ENCODE data around the gene HUS1B.
"Not testable (repeated sequence)": the region's sequence is repeated elsewhere in the genome, so short reads cannot be mapped to it uniquely, and the experiment has no call there.

The HUS1B gene

DNA sequence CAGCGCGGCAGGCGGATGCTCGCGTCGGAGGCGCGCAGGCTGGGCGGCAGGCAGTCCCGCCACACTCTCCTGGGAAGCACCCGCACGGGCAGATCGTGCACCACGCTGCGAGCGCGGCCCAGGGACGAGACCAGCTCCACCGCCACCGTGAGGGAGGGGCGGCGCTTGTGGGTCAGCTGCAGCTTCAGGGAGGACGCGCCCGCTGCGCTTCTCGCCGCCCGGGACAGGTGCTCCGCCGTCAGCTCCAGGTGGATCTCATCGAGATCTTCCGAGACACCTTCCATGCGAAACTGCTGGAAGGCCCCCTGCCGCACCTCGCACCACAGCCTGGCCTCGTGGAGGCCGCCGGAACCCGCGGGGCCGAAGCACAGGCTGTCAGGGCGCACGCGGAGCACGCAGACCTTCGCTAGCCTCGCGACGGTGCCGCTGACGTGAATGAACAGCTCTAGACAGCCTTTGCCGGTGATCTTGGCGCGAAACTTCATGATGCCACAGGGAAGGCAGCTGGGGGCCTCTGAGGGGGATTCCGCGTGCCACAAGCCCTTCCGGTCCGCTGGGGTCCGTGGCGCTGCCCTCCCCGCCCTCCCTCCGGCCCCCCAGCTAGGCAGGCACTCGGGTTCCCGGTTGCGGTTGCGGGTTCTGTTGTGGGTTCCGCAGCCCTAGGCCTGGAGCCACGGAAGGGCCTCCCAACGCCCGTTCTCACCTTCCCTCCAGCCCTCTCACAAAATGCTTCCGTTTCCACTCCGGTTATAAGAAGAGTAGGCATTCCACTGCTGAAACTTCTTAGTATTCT lies at the start of gene HUS1B:
Gene HUS1B, minus strand, starts transcription at position 641 of the 793 bp plus-strand sequence. Its CDS starts 156 bp downstream, at position 485.
- no peak for DNase-seq

DNA sequence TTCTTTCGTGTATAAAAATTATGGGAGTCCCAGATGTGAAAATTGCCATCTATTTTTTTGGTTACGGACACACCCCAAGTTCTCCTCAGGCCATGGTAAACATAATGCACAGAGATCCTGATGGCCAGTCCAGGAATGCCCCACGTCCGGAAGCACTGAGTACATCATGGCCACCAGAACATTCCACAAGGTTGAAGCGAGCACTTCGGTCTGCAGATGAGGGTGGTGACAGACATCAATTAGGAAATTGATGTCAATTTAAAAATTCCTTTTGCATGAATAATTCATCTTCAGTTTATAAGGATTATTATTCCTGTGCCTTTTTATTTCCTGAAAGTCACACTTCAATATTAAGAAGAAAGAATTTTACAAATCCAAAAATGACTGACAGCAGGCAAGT lies 49.2 kb upstream of the HUS1B start:
- no peak for DNase-seq

DNA sequence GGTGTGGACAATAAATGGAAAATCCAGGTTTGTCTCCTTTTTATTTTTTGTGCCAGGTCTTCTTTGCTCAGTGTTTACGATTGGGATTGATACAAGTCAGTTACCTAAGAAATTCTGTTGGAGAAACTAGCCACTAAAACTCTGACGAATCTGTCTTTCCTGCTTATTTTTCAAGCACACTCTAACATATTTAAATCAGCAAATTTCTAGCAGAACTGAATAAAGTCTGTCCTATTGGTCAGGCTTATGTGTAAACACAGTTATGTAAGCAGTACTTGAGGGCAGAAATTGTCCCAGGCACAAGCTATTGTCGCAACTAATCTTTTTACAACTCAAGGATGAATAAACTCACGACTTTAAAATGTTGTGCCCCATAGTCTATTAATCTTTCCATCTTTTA lies 48.1 kb upstream of the HUS1B start:
- no peak for DNase-seq

DNA sequence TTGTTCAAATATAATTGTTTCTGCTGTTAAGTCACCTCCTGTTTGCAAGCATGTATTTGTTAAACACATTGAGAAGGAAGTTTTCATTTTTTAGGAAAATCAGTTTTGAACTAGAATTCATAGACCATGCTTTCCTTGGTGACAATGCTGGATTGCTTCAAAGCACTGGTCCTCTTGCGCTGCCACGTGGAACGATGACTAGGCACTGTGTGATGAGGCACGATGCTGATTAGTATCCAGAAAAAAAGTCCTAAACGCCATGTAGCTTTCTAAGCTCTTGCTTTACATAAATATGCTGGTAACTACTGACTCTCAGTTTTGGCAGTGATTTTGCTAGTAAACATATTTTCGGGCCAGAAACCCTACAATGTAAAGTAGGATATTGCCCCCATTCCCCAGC lies 47.1 kb upstream of the HUS1B start:
- DNase-seq = no peak

DNA sequence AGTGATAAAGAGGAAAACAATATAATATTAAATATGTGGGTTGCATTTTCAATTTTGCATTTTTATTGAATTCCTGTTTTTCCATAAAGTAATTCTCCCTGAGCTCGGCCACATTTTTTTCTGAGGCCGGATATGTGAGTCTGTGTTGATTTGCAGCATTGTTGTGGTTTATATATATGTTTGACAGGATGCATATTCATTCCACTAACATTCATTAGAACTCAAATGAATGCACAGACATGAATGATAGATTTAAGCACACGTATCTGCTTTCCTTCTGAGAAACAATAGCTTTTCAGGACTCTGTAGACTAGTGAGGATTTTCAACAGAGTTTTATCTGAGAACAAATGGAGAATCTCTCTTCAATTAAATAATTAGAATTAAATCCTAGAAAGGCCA lies 46.7 kb upstream of the HUS1B start:
- no peak for DNase-seq

DNA sequence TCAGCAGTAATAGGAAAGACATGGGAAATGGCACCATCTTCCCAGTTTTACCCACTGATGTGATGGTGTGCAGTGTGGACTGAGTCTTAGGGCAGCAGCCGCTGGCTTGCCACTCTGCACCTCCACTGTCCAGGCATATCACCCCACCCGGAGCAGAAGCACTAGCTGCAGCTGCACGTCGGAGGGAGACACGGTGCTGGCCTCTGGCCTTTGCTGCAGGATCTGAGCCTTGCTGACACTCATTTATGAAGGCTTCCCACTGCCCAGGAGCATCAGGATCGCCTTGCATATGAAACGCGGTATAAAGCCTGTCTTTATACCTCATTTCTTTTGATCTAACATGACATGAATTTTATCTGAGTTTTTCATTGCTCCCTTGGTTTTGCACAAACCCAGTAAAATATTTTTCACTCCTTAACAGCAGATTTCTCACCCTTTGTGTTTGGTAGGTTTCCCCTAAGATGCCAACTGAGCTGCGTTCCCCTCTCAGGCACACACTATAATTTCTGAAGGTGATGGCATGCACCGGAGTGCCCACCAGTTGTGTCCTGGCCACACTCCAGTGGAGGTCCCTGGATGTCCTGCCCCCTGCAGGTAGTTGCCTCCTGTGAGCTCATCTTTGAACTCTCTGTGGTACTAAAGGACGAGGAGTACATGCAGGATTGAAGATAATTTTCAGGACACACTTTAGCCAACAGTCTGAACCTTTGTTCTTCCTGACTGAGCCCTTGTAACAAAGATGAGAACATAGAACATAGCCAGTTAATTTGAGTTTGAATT lies 45.0 kb upstream of the HUS1B start:
- DNase-seq = no peak

DNA sequence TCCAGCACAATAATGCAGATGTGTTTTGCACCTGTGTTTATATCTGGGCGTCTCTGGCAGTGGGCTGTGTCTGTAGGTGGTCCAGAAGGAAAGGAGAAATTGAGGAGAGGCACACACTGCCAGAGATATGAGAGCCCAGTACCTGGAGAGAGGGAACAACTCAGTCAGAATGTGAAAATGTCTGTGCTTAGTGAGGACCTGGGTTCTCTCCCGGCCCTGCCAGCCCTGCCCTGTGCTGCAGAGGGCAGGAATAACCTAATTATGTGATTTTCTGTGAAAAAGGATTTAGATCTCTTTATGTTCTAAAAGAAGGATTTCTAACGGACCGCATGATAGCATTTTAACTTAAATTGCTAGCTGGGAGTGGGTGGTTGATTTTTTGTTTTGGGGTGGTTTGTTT lies 44.3 kb upstream of the HUS1B start:
- DNase-seq = no peak

DNA sequence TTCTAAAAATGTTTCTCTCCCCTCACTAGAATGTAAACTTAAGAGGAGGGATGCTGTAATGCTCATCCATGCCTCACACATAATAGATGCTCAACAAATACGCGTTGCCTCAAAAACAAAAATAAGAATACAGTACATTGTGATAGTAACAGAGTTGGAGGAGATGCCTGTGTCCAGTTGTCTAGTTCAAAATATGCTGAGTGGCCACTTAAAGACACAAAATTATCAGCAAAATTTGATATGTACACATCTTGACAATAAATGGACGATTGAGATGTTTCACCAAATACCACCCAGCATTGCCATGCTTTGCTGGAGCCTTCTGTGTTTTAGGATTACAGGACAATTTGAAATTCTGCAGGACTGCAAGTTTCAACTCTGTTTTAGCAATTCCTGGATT lies 43.6 kb upstream of the HUS1B start:
- no peak for DNase-seq

DNA sequence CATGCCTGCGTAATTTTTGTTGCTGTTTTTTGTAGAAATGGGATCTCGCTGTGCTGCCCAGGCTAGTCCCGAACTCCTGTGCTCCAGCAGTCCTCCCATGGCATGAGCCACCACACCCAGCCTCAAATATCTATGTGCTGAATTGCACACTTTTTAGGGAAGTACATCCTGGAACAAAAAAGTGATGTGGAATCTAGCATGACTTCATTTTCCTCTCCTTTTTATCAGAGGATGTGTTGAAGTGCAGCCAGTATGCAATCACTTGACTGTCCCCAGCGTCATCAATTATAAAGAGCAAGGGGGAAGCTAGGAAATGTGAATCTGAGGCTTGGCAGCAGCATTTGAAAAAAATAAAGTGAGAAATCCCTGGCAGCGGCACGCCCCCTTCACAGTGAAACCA lies 42.4 kb upstream of the HUS1B start:
- no peak for DNase-seq

DNA sequence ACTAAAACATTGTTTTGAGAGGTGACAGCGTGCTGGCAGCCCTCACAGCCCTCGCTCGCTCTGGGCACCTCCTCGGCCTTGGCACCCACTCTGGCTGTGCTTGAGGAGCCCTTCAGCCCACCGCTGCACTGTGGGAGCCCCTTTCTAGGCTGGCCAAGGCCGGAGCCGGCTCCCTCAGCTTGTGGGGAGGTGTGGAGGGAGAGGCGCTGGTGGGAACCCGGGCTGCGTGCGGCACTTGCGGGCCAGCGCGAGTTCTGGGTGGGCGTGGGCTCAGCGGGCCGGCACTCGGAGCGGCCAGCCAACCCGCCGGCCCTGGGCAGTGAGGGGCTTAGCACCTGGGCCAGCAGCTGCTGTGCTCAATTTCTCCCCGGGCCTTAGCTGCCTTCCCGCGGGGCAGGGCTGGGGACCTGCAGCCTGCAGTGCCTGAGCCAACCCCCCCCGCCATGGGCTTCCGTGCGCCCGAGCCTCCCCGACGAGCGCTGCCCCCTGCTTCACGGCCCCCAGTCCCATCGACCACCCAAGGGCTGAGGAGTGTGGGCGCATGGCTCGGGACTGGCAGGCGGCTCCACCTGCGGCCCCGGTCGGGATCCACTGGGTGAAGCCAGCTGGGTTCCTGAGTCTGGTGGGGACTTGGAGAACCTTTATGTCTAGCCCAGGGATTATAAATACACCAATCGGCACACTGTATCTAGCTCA lies 37.7 kb upstream of the HUS1B start:
- not testable (repeated sequence) for DNase-seq

DNA sequence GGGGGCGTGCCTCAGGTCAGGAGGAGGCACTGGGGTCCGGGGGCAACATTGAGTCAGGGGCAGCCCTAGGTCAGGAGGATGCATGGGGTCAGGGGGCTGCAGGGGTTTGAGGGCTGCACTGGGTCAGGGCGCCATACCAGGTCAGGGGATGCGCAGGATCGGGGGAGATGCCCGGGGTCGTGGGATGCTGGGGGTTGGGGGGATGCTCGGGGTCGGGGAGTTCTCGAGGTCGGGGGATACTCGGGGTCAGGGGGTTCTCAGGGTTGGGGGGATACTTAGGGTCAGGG lies 36.8 kb upstream of the HUS1B start:
- no peak for DNase-seq

DNA sequence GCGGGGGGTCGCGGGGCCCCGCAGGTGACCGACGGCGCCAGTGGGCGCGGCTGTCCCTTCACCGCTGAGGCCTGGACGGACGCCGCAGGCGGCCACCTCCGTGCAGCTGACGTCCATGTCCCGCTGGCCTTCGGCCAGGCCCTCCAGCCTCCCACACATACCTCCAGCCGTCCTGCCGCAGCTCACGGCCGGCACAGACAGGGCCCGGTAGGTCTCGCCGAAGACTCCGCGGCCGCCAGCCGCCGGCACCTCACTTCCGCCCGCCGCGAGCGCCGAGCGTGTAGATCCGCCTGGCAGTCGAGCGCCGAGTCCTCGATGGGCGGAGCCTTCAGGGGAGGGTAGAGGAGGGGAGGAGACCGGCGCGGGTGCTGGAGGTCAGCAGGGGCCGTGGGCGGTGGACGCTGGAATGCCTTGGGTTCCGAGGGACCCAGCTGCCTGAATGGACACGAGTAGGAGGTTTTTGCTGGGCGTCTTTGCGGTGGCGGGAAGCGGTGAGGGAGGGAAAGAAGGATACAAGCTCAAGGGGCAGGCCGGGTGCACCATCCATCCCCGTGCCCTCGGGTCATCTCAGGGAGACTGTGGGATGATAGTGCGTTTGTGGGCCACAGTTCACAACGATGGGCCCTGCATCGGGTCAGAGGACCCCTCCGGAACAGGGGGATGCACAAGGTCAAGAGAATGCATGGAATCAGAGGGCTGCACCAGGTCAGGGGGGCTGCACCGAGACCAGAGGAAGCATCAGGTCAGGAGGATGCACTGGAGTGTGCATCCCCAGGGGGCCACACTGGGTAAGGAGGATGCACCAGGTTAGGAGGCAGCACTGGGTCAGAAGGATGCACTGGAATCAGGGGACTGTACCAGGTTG lies 36.2 kb upstream of the HUS1B start, which contains the start of gene EXOC2:
Gene EXOC2, minus strand, starts transcription at position 282 of the 865 bp plus-strand sequence. CDS start 55,321 bp downstream, outside the sequence.
- DNase-seq = peak; percentile 76 to 88

DNA sequence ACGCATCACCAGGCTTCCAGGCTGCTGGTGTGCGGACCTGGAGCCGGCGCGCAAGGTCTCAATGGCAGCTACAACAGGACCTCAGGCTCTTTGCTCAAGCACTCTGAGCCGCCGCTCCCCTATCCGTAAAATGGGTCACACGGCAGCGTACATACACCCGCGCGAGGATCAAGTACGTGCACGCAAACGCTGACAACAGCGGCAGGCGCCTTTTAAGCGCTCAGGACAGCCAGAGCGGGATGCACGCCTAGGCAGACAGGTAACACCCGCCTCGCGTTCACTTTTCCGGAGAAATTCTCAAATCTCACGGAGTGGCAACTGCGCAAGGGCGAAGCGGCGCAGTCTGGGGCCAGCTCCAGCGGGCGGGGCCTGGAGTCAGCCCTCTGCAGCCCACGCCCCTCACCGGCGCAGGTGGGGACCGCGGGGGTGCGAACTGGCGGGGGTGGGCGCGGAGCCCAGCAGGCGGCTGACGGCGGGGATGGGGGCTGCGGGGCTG lies 35.5 kb upstream of the HUS1B start:
- peak; percentile 68 to 84 for DNase-seq

DNA sequence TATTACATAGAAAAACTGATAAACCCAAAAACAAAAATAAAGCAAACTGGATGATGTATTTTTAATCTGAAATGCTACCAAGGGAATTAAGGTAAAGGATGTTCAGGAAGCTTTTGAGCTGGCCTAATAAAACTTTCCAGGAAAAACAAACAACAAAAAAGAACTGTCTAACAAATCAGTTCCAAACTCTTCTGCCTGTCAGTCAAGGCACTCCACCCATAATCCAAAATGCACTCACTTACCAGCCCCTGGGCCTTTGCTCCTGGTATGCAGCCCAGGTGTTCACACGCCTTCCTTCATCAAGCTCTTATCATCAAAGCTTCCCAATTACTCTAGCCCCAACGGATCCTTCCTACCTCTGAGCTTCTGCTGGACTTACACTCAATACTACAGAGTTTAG lies 32.3 kb upstream of the HUS1B start:
- DNase-seq = no peak

DNA sequence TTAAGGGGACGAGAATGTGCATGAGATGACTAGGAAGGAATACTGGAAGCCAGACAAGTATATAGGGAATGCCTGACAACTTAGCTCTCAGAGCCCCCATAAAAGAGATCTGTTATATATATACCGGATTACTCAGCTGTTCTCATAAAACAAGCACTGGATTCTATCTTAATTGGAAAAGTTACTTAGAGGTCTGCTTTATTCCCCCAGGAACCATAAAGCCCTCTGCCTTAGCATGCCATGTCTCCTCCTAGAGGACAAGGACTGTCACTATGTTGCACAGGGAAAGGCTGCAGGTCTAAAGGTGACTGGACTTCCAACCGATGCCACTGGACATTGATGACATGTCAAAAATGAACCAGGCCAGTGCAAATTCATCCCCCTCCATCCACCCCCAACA lies 29.6 kb upstream of the HUS1B start:
- DNase-seq = no peak

DNA sequence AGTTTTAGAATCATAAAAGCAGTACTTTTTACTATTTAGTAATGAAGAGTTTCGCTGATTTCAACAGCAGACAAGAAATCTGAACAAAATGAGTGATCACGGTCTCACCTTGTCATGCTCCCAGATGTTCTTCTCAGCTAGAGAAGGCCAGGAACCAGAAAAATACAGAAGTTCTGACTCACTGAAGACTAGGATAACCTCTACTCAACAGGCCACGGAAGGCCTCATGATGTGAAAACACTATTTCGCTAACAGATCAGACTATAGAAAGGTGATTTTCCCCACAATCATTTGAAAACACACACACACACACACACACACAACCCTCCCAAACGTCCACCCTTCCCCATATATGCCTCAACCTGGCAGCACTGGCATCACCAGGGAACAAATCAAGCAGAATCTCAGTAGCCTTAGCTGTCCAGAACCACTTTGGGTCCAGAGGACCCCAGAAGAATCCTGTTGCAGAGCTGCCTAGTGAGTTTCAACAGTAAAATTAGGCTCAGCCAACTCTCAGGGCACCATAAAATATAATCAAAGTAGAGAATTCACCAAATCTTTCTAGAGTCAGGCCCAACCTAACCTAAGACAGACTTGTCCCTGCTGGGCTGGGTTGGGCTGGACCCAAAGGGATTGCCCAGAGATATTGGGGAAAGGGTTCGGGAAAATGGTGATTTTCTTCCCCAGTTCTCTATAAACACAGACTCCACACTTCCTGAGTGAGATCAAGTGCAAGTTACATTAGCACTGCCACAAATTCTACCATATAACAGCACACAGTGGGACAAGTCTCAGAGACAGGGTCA lies 28.1 kb upstream of the HUS1B start:
- no peak for DNase-seq

DNA sequence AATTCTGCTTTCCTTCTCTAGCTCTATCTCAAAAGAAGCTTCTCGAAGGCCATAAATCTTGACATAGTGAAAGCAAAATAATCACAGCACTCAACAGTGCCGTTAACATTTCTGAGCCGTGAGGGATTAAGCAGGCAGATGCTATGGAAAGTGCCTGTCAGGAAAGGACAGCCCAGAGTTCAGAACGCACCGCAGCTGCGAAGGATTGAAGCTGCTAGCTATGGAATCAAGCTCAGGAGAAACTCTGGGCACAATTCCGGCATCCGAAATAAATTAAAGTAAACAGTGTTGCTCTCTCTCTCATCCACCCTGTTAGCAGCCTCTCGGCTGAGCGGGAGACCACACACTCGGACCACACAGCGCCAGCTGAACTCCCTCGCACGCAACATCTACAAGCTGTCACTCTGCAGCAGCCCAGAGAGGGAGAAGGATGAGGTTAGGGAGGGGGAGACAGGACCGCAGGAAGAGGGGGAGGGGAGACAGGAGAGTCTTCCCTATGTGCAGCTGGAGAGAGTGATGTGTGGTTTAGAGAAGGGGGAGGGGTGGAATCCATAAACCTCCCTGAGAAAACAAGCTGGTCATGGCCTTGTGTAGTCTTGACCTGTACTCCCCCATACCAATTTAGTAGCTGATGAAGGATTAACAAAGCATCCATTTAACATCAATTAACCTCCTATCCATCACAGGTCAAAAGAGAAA lies 27.0 kb upstream of the HUS1B start:
- DNase-seq = no peak

DNA sequence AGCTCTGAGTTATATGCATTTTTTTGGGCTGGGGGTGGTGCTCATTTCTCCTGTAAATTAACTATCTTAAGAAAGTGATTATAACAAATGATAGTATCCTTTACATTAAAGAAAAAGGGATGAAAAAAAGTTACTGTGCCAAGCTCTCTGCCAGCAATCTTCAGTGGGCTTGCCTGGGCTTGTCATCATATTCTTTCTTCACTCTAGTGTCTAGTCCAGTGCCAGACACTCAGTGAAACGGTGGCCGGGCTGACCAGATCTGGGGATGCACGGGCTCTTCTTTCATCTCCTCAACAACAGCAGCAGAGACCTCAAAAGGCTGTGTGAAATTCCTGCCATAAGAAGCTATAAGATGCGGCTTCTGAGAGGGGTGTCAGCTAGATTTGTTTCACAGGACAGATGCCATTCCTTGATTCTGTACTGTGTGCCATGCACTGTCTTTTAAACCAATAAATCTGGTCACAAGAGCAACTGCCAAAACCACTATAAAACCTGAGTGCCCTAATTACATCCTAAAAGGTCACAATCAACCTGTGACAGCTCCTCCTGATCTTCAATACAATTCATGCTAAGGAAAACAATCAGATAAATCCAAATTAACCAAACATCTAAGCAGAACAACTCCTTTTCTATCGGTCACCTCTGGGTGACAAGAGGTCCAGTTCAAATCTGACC lies 23.9 kb upstream of the HUS1B start:
- DNase-seq = no peak

DNA sequence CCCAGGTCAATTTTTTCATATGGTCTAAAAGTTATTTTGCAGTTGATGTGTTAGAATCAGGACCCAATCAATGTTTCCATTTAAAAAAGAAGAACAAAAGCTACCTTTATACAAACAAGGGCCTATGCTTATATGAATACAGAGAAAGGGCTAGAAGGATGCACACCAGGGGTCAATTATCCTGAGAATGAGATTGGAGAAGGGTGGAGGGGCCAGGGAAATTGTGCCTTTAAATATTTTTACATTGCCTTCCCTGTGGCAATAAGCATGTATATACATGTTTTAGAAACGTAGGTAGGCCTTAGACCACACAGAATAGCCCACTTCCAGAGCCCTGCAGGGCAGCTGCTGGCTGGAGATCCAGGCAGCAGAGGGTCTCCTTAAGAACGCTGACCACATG lies 23.4 kb upstream of the HUS1B start:
- DNase-seq = no peak

DNA sequence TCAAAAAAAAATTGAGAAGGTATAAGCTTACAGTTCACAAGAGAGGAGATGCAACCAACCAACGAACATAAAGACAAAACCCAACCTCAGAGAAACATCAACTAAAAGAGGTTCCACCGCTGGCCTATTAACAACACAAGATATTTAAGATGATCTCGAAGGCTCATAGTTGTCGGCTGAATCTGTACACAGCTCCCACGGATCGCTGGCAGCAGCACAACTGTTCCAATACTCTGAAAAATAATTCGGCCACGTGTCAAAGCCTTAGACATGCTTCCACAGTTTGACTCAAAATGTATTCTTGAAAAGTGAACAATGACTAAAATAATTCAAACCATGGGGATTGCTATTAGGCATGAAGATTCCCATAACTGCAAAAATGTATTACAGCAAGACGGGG lies 22.4 kb upstream of the HUS1B start:
- DNase-seq = no peak

DNA sequence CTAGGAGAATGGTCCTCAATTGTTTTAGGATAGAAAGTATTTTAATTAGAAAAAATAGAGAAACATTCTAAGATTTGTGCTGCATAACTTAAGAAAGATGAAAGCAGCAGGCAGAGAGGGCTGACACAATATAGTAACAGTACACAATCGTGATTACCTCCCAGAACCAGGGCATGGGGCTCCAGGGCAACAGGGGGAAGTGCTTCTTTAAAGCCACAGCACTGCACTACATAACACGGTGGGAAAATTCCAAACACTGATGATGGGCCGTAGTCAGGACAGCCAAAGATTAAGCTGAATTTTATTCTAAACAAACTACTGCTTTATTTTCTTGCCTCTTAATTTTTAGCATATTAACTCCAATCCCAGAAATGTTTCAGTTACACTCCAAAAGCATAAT lies 21.6 kb upstream of the HUS1B start:
- DNase-seq = no peak
